GM23248 (cell line): Measurements from ENCODE around the gene IFT52.

Source experiments
- EZH2 ChIP-seq: fragments of 200-600 bp; sonication (generic); IDR thresholded peaks from 2 replicates; pipeline ENCODE4 v1.6.1; 2018; ENCODE audit warnings: antibody characterized with exemption, mild to moderate bottlenecking; ENCODE audit not compliant: insufficient read depth, poor library complexity, severe bottlenecking
- EZH2phosphoT487 ChIP-seq: fragments of 200-600 bp; sonication (generic); IDR thresholded peaks from 2 replicates; pipeline ENCODE4 v1.6.1; 2018; ENCODE audit warnings: antibody characterized with exemption, moderate library complexity, mild to moderate bottlenecking, low read depth; ENCODE audit not compliant: insufficient read depth

DNA sequence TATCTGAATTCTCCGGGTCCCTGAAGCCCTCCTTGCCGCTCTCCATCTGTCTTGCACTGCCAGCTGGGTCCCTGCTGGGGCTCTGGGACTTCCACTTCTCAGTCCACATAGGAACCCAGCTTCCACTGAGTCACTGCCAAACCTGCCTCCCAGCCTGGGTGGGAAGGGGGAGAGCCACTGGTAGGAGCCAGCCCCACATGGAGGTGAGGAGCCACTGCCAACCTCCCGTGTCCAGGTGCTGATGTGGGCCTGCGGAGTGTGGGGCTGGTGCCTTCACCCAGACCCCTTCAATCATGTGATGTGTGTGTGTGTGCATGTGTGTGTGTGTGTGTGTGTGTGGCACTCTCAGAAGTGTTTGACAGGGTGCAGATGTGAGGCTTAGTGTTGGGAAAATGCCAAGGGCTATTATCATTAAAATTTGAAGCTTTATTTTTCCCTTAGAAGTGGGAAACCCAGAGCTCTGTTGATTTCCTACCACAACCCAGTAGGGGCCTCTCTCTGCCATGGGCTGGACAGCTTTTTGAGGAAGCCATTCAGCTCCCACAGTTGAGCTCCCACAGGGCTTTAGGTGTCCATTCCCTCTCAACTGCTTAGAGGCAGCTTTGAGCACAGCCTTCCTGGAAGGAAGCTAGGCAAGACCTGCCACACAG lies 41.2 kb upstream of the IFT52 start:
- TF ChIP-seq EZH2 (no peak), EZH2phosphoT487 (no peak)
